ENCODE results near the gene CHST11.

DNA sequence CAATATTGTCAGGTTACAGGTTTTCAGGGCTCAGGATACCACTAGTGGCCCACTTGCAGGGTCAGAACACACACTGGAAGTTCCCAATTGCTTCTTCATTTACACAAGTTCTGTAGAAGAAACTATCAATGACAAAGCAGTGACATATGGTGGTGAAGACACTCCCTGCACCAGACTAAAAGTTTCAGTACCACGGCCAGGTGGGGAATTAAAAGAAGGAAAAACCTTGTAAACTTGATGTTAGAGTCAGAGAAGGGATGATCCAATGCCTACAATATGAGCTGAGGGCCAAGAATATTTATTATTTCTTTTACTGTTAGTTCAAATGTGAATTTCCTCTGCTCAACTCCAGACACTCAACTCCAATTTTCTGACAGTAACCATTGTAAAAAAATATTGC is 31.8 kb upstream of the CHST11 start:
- TF ChIP-seq, protein P1, sequence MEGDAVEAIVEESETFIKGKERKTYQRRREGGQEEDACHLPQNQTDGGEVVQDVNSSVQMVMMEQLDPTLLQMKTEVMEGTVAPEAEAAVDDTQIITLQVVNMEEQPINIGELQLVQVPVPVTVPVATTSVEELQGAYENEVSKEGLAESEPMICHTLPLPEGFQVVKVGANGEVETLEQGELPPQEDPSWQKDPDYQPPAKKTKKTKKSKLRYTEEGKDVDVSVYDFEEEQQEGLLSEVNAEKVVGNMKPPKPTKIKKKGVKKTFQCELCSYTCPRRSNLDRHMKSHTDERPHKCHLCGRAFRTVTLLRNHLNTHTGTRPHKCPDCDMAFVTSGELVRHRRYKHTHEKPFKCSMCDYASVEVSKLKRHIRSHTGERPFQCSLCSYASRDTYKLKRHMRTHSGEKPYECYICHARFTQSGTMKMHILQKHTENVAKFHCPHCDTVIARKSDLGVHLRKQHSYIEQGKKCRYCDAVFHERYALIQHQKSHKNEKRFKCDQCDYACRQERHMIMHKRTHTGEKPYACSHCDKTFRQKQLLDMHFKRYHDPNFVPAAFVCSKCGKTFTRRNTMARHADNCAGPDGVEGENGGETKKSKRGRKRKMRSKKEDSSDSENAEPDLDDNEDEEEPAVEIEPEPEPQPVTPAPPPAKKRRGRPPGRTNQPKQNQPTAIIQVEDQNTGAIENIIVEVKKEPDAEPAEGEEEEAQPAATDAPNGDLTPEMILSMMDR (IDR thresholded peaks at IDR 0.05): no peak
- TF ChIP-seq POLR2AphosphoS5 (IDR thresholded peaks at IDR 0.05): no peak

Measured in breast epithelium (tissue), 3 donors.